Heart left ventricle (tissue), 16 donors: ENCODE results near the gene NTPCR. TPM values are rescaled to one million over a fixed set of nuclear protein-coding genes. Genes with fewer than 3 reads are reported as not detected.
"Not testable (repeated sequence)": the region's sequence is repeated elsewhere in the genome, so short reads cannot be mapped to it uniquely, and the experiment has no call there.

Source experiments
- ATAC-seq, 4 donors: fragments of 200-7000 bp; cut with Tn5 transposase; one replicate each; pipeline ENCODE4 v1.9.1; 2020 to 2022; ENCODE audit warnings: moderate library complexity in 4 of 4, mild to moderate bottlenecking in 3 of 4, moderate number of reproducible peaks in 1 of 4
- DNase-seq, 5 donors: peaks; one replicate each; pipeline ENCODE4 v3.0.0-alpha.2; 2020
- H3K27ac ChIP-seq, 12 donors: fragments of 200-600 bp; sonication (generic) in 4 of 12; one replicate each; pipeline versions ENCODE4 v1.5.0 to v1.8.0; 2016 to 2022; ENCODE audit warnings: mild to moderate bottlenecking in 2 of 12
- H3K27me3 ChIP-seq, 9 donors: fragments of 200-600 bp; sonication (generic) in 2 of 9; one replicate each; pipeline versions ENCODE4 v1.5.1 to v1.8.0; 2016 to 2022; ENCODE audit warnings: mild to moderate bottlenecking in 3 of 9
- H3K36me3 ChIP-seq, 9 donors: fragments of 200-600 bp; sonication (generic) in 2 of 9; one replicate each; pipeline versions ENCODE4 v1.5.0 to v1.8.0; 2018 to 2022; ENCODE audit warnings: mild to moderate bottlenecking in 2 of 9
- H3K4me1 ChIP-seq, 12 donors: fragments of 200-600 bp; sonication (generic) in 4 of 12; one replicate each; pipeline versions ENCODE4 v1.5.0 to v1.8.0; 2016 to 2022; ENCODE audit warnings: mild to moderate bottlenecking in 3 of 12
- H3K4me3 ChIP-seq, 12 donors: fragments of 200-600 bp; sonication (generic) in 4 of 12; one replicate each; pipeline versions ENCODE4 v1.5.0 to v1.8.0; 2017 to 2022; ENCODE audit warnings: mild to moderate bottlenecking in 9 of 12, moderate library complexity in 4 of 12
- H3K9me3 ChIP-seq, 12 donors: fragments of 200-600 bp; sonication (generic) in 4 of 12; one replicate each; pipeline versions ENCODE4 v1.5.0 to v1.8.0; 2016 to 2022; ENCODE audit warnings: mild to moderate bottlenecking in 1 of 12
- CTCF ChIP-seq, 12 donors: fragments of 200-600 bp; sonication (generic) in 4 of 12; IDR thresholded peaks; one replicate each; pipeline versions ENCODE4 v1.5.0 to v1.8.0; 2018 to 2022; ENCODE audit warnings: antibody characterized with exemption in 12 of 12, mild to moderate bottlenecking in 5 of 12
- POLR2A ChIP-seq, 2 donors: fragments of 450-650 bp; IDR thresholded peaks; one replicate each; pipeline ENCODE4 v1.6.1; 2017; ENCODE audit warnings: antibody characterized with exemption in 2 of 2, mild to moderate bottlenecking in 2 of 2, moderate library complexity in 2 of 2
- WGBS, 4 donors: extraction: QIAGEN DNeasy Blood & Tissue Kit in 2 of 4; methylation state at CpG; one replicate each; pipeline versions ENCODE4 v1.1.5 to v1.1.7; 2013 to 2018; 5-methylcytosine and 5-hydroxymethylcytosine counted together
- intact Hi-C, 10 donors: fragments of 100-400 bp; cut with DNase I; formaldehyde crosslinking; loops; one replicate each; pipeline versions ENCODE4 v1.11.1 to v1.14.2; 2022
- polyA plus RNA-seq, 2 donors: library from polyadenylated mRNA; stranded (reverse); fragments of 200-250 nt; gene quantifications; one replicate each; pipeline ENCODE4 v1.2.3, GENCODE V29; 2013
- total RNA-seq, 9 donors: library from RNA; depleted of rRNA in 2 of 9; stranded (reverse); fragments of >200 nt in 2 of 9; fragmentation: NEBNext Ultra II Directional in 3 of 9; extraction: Animal tissue kit (Norgen Biotek cat#: 25700) in 3 of 9; gene quantifications; one replicate each; pipeline versions ENCODE4 v1.1.0 to v1.2.4, GENCODE V29; 2016 to 2023
- donor health status: ischemic (EF 13 %, LVEDD 7.1; RV severe dilation, severe dysfunction).
- donor health status: healthy with polysubstance abuse.
- donor health status: DM: no; HTN: yes; CAD: no.
- donor health status: DM: no; HTN: no; CAD: no.
- donor health status: ischemic (EF 25% LVEDD 6.9; RV normal size, moderate dysfunction).
- donor health status: ischemic (EF 25% LVEDD 5.7; RV mildly dilated, moderate dysfunction).
- donor health status: healthy.
- donor health status: DM: yes; HTN: yes; CAD: no.
- donor health status: ischemic (EF 35%, LVEDD 5.7; RV mildly dilated, moderate dysfunction).
- donor health status: nonischemic (EF 11% LVEDD 7.7; RV severe dilation, severe dysfunction).
- donor health status: DM: yes; HTN: yes; CAD: no.
- donor health status: PGD.
- donor health status: ischemic (EF 29% LVEDD 5.4; RV normal size, mild dysfunction).
- donor health status: nonischemic (EF 23%, LVEDD 6.1; RV moderate dilation, normal function).

The NTPCR gene
- total and polyA plus RNA-seq, 11 donors = 29.6 to 81.8 (median 57.8) TPM

- ATAC-seq (no peak), DNase-seq (no peak)
- TF ChIP-seq CTCF (IDR thresholded peaks at IDR 0.05) = no peak
- TF ChIP-seq POLR2A (IDR thresholded peaks at IDR 0.05) = no peak
- no peak overlapping the region for H3K4me3 ChIP-seq
- H3K9me3 ChIP-seq = peaks cover 0 to 10% (median 0%) of the 10 kb centered on the region in 12 donors
- no peaks in the 10 kb centered on the region for H3K27me3 ChIP-seq
- H3K4me1 ChIP-seq = peaks cover 0 to 6% (median 0%) of the 10 kb centered on the region in 12 donors
- H3K27ac ChIP-seq = no peak overlapping the region
- intact Hi-C loops = no loop called here
- 81 to 97% (median 89%) methylated on average over 2 of the region's 2 CpGs for WGBS, 4 donors
- peaks cover 0 to 9% (median 0%) of the 10 kb centered on the region in 9 donors for H3K36me3 ChIP-seq
Observed at GRCh38 chr1:232996143-232996542, 45.7 kb downstream of the NTPCR start.

GRCh38 chr1:232998138-232998537, 47.7 kb downstream of the NTPCR start:
- no peak for TF ChIP-seq CTCF (IDR thresholded peaks at IDR 0.05)
- no peak for TF ChIP-seq POLR2A (IDR thresholded peaks at IDR 0.05)
- Histone ChIP-seq H3K27me3 (no peaks in the 10 kb centered on the region), H3K9me3 (peaks cover 0 to 10% (median 0%) of the 10 kb centered on the region in 12 donors), H3K27ac (no peak overlapping the region), H3K4me3 (no peak overlapping the region), H3K36me3 (peaks cover 0 to 9% (median 0%) of the 10 kb centered on the region in 9 donors), H3K4me1 (no peaks in the 10 kb centered on the region)
- ATAC-seq (no peak), DNase-seq (no peak)
- 95 to 97% (median 96%) methylated on average over 15 of the region's 15 CpGs for WGBS, 4 donors
- intact Hi-C loops = no loop called here

GRCh38 chr1:232998646-232999045, 48.2 kb downstream of the NTPCR start:
- no peak for DNase-seq
- Histone ChIP-seq H3K27ac (no peak overlapping the region), H3K9me3 (peaks cover 0 to 8% (median 0%) of the 10 kb centered on the region in 12 donors), H3K4me1 (no peaks in the 10 kb centered on the region), H3K36me3 (peaks cover 0 to 9% (median 0%) of the 10 kb centered on the region in 9 donors), H3K27me3 (no peaks in the 10 kb centered on the region), H3K4me3 (no peak overlapping the region)
- TF ChIP-seq CTCF (IDR thresholded peaks at IDR 0.05) (no peak), POLR2A (IDR thresholded peaks at IDR 0.05) (no peak)
- intact Hi-C loops = no loop called here
- WGBS, 4 donors = 73 to 100% (median 87%) methylated on average over 3 of the region's 3 CpGs
- ATAC-seq = no peak

- H3K27me3 ChIP-seq = no peaks in the 10 kb centered on the region
- no peaks in the 10 kb centered on the region for H3K4me1 ChIP-seq
- H3K9me3 ChIP-seq = peaks cover 0 to 5% (median 0%) of the 10 kb centered on the region in 12 donors
- H3K36me3 ChIP-seq = peaks cover 0 to 9% (median 0%) of the 10 kb centered on the region in 9 donors
- DNase-seq (peak in 4 of 5 donors; percentile 33 to 81 (median 62)), ATAC-seq (peak; percentile 64 to 78 (median 75))
- WGBS, 4 donors = 82 to 94% (median 93%) methylated on average over 5 to 16 of the region's 16 CpGs
- intact Hi-C loops = no loop called here
- TF ChIP-seq POLR2A (IDR thresholded peaks at IDR 0.05) = no peak
- no peak for TF ChIP-seq CTCF (IDR thresholded peaks at IDR 0.05)
- H3K4me3 ChIP-seq = no peak overlapping the region
- no peak overlapping the region for H3K27ac ChIP-seq
Observed at GRCh38 chr1:232999956-233000625, 49.7 kb downstream of the NTPCR start.

- intact Hi-C loops, ATAC-seq, H3K36me3 ChIP-seq, H3K27ac ChIP-seq, H3K9me3 ChIP-seq, H3K27me3 ChIP-seq, DNase-seq, H3K4me1 ChIP-seq, H3K4me3 ChIP-seq: not testable (repeated sequence)
- WGBS, 4 donors = 97 to 99% (median 98%) methylated on average over 5 of the region's 5 CpGs
Observed at GRCh38 chr1:233003638-233004037, 53.2 kb downstream of the NTPCR start.
